HUES48 (cell line): Measurements from ENCODE around the gene GOLGA6C.
"Not testable (repeated sequence)": the region's sequence is repeated elsewhere in the genome, so short reads cannot be mapped to it uniquely, and the experiment has no call there.

Source experiments
- H3K27ac ChIP-seq: one replicate; pipeline ENCODE4 v1.7.0; 2013; ENCODE audit warnings: low read depth, low read length, inconsistent platforms
- H3K27me3 ChIP-seq: 2 replicates; pipeline ENCODE4 v1.6.1; 2013; ENCODE audit warnings: mild to moderate bottlenecking, low read length; ENCODE audit not compliant: control insufficient read depth, insufficient read depth
- H3K36me3 ChIP-seq: 2 replicates; pipeline ENCODE4 v1.6.1; 2013; ENCODE audit warnings: low read length; ENCODE audit not compliant: control insufficient read depth, insufficient read depth
- H3K4me1 ChIP-seq: 2 replicates; pipeline ENCODE4 v1.6.1; 2013; ENCODE audit warnings: mild to moderate bottlenecking, low read length; ENCODE audit not compliant: control insufficient read depth, insufficient read depth
- H3K4me3 ChIP-seq: 2 replicates; pipeline ENCODE4 v1.5.1; 2013; ENCODE audit warnings: mild to moderate bottlenecking, low read depth, low read length
- H3K9ac ChIP-seq: 2 replicates; pipeline ENCODE4 v1.6.1; 2013; ENCODE audit warnings: mild to moderate bottlenecking, low read depth, low read length, moderate library complexity
- H3K9me3 ChIP-seq: 2 replicates; pipeline ENCODE4 v1.6.1; 2013; ENCODE audit warnings: low read length; ENCODE audit not compliant: control insufficient read depth, insufficient read depth

GOLGA6C gene

DNA sequence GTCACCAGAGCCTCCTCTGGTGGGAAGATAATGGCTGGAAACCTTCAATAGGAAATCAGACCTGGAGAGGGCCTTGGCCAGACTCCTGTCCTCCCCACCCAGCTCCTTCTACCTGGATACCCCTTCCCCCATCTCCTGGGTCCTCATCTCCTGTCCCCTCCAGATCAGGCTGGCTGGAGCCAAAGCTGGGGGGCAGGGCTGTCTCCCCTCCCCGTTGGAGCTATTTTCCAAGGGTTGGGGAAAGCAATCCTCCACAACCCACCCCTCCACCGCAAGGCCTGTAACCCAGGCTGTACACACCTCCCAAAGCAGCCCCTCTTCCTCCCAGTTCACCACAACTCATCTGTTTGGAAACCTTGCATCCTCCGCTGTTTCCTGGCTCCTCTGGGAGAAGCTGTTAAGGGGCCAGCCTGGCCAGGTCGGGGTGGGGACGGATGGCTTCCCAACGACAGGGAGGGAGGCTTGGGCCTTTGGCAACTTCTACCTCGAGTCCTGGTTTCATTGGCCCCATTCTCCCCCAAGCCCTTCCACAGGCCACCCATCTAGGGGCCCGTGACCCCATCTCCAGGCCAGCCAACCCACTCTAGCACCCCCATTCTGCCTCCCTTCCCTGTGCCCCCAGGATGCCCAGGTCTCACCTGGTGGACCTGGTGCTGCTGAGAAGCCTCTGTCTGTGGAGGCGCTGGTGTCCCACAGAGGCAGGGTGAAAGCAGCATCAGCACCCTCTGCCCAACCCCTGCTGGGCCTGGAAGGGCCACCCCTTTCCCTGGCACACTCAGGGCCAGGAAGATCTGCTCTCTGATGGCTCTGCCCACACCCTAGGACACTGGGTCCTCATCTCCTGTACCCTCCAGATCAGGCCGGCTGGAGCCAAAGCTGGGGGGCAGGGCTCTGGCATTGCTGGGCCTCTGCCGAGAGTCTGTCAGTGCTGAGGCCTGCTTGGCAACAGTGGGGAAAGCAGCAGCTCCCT, 22.1 kb upstream of the GOLGA6C start:
- Histone ChIP-seq H3K27ac (no peak overlapping the region), H3K27me3 (no peaks in the 10 kb centered on the region), H3K4me1 (no peaks in the 10 kb centered on the region), H3K9ac (no peak overlapping the region), H3K9me3 (no peaks in the 10 kb centered on the region), H3K36me3 (no peaks in the 10 kb centered on the region), H3K4me3 (no peak overlapping the region)

GRCh38 chr15:75237316-75237982, 20.7 kb upstream of the GOLGA6C start:
- H3K27me3 ChIP-seq = no peaks in the 10 kb centered on the region
- no peak overlapping the region for H3K4me3 ChIP-seq
- H3K4me1 ChIP-seq = no peaks in the 10 kb centered on the region
- H3K9me3 ChIP-seq = no peaks in the 10 kb centered on the region
- no peak overlapping the region for H3K9ac ChIP-seq
- no peak overlapping the region for H3K27ac ChIP-seq
- no peaks in the 10 kb centered on the region for H3K36me3 ChIP-seq

DNA sequence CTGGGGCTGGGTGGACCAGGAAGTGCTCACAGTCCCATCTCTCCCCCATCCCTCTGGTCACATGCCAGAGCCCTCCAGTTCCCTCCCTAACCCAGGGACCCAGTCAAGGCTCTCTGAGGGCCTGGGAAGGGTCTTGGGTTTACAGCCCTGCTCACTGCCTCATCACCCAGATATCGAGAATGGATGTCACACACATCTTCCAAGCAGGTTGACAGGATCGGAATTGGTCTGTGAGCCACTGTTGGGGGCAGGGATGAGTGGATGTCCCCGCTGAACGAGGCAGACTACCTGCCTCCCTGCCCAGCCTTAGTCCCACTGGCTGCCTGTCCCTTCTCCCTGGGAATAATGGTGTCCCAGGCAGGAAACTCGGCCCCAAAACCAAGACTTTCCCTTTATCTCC, 20.0 kb upstream of the GOLGA6C start:
- H3K9ac ChIP-seq = no peak overlapping the region
- no peak overlapping the region for H3K4me3 ChIP-seq
- H3K4me1 ChIP-seq = no peaks in the 10 kb centered on the region
- H3K27me3 ChIP-seq = no peaks in the 10 kb centered on the region
- no peaks in the 10 kb centered on the region for H3K9me3 ChIP-seq
- H3K27ac ChIP-seq = no peak overlapping the region
- no peaks in the 10 kb centered on the region for H3K36me3 ChIP-seq

DNA sequence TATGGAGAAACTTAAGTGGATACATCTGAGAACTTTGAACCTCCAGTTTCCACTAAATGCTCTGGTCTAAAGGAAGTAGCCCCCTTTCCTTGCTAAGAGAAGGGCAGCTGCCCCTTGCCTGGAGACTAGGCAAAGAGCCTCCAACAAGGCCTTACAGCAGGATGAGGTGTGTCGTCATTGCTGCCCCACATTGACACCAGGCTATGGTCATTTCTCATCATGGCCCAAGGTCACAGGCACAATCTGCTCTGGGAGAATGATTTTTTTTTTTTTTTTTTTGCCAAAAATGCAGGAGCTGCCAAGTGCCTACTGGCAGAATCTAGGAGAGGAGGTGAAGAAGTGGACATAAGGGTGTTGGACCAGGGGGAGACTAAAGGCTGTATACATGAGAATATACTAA, 12.4 kb upstream of the GOLGA6C start:
- H3K36me3 ChIP-seq, H3K4me3 ChIP-seq, H3K9ac ChIP-seq, H3K27me3 ChIP-seq, H3K9me3 ChIP-seq, H3K4me1 ChIP-seq, H3K27ac ChIP-seq: not testable (repeated sequence)

DNA sequence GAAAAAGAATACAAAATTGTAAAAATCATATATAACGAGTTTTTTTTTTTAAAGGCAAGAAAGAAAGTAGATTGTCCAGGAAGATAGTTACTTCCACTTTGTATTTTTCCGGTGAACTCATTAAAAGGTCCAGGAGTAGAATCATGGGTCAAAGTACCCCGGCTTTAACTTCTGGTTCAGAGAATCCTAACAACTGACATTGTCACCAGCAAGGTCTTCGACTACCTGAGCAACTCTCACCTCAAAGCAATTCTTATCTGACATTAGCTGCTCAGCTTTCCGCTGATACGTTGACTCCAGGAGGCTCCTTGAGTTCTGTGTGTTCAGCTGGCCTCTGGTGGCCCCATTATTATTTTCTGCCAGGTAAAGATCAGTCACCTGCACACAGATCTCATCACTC, 9.1 kb upstream of the GOLGA6C start:
- not testable (repeated sequence) for H3K36me3 ChIP-seq, H3K27ac ChIP-seq, H3K27me3 ChIP-seq, H3K9me3 ChIP-seq, H3K9ac ChIP-seq, H3K4me3 ChIP-seq
- peaks cover 19% of the 10 kb centered on the region for H3K4me1 ChIP-seq

DNA sequence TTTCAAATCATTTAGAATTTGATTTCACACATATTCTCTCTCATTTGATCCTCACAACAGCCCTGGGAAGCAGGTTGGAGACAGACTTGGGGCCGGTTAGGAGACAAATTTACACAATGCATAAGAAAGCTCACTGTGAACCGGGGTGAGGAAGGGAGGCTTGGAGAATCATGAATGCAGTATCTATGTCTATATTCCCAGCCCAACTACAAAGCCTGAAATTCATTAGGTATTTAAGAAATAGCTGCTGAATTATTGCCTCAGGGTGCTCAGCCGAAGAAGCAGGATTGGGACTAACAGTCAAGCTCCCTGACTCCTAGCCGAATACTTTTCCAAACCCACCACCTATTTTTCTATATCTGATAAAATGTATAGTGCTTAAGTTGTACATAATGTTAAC, 8.4 kb upstream of the GOLGA6C start:
- Histone ChIP-seq H3K4me1 (peaks cover 19% of the 10 kb centered on the region), H3K27me3 (no peaks in the 10 kb centered on the region), H3K36me3 (no peaks in the 10 kb centered on the region), H3K27ac (no peak overlapping the region), H3K9ac (no peak overlapping the region), H3K9me3 (no peaks in the 10 kb centered on the region), H3K4me3 (no peak overlapping the region)

DNA sequence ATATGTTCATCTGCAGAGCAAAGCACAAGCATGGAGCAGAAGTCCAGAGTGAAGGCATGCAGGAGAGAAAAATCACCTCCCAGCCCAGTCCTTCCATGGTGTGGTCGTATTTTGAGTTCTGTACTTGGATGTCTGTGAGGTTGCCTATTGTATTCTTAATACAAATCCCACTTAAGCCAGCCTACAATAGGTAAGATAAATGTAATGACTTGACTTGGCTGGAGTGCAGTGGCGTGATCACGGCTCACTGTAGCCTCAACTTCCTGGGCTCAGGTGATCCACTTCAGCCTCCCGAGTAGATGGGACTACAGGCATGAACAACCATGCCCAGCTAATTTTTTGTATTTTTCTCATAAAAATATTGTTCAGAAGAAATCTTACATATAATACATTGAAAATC, 6.8 kb upstream of the GOLGA6C start:
- H3K9ac ChIP-seq, H3K9me3 ChIP-seq, H3K4me3 ChIP-seq, H3K27me3 ChIP-seq, H3K36me3 ChIP-seq, H3K27ac ChIP-seq: not testable (repeated sequence)
- peaks cover 19% of the 10 kb centered on the region for H3K4me1 ChIP-seq

DNA sequence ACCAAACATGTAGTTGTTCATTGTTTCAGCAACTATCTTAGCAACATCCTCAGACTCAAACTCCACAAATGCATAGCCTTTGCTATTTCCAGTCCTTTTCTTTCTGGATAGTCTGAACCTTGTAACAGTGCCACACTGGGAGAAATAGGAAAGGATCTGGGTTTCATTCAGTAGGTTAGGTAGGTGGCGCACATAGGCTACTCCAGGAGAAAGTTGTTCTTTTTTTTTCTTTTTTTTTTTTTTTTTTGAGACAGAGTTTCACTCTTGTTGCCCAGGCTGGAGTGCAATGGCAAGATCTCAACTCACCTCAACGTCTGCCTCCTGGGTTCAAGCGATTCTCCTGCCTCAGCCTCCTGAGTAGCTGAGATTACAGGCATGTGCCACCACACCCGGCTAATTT, 5.8 kb upstream of the GOLGA6C start:
- H3K27me3 ChIP-seq = not testable (repeated sequence)
- H3K4me1 ChIP-seq = peaks cover 19% of the 10 kb centered on the region

DNA sequence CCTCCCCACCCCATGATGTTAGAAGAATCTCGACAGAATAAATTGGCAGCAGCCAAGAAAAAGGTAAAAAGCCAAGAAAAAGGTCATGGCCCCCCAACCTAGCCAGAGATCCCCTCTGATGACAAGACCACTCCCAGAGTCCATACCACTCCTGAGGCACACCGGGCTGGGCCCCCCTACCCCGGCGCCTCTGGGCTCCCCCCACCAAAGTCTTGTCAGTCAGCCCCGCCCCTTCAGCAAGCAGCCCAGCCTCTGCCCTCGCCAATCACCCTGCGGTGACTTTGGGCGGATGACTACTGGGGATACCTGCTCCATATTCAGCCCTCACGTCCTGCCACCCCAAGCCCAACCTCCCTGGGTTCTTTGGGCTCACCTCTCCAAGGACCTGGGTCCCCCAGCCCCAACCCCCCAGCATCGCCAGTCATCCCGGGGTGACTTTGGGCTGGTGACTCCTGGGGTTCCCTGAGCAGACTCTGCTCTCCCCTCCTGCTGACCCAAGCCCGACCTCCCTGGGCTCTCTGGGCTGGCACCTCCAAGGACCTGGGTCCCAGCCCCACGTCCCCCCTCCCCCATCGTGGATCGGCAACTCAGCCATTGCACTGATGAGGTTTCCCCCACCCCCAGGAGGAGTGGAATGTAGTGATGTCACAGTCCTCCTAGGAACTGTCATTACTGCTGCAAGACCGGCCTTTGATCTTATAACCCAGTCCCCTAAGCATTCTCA, 648 bp downstream of the GOLGA6C start:
- H3K36me3 ChIP-seq, H3K4me1 ChIP-seq, H3K9me3 ChIP-seq, H3K27ac ChIP-seq, H3K27me3 ChIP-seq, H3K9ac ChIP-seq, H3K4me3 ChIP-seq: not testable (repeated sequence)

More for the DNA sequence above, 5.8 kb upstream of the GOLGA6C start:
- not testable (repeated sequence) for H3K9ac ChIP-seq, H3K9me3 ChIP-seq, H3K36me3 ChIP-seq, H3K27ac ChIP-seq, H3K4me3 ChIP-seq

DNA sequence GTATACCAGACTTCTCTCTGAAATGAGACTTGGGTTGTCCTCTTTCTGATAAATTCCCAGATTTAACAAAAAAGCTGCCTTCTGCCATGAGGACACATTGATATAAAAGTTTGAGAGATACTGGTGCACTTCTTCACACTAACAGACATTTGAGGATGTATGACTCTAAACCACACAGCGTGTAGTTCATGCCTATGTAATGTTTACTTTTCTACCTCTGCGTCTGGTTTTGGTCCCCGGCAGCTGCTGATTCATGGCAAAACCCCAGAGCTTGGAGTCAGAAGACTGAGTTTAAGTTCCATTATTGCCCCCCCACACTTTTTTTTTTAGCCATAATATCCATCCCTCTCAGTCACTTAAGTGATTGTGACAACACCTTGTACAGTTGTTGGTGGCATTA, 1.7 kb downstream of the GOLGA6C start:
- H3K36me3 ChIP-seq, H3K4me1 ChIP-seq, H3K4me3 ChIP-seq, H3K9ac ChIP-seq, H3K9me3 ChIP-seq, H3K27me3 ChIP-seq, H3K27ac ChIP-seq: not testable (repeated sequence)
